HFFc6 (cell line): ENCODE results near the gene PTPRN2. TPM values are rescaled to one million over a fixed set of nuclear protein-coding genes. Genes with fewer than 3 reads are reported as not detected.

Experiments used
- DNase-seq: peaks from one replicate; pipeline ENCODE4 v3.0.0-alpha.2; 2018
- H3K27ac Mint-ChIP-seq: 2 replicates; pipeline ENCODE4 v1.8.0; 2020; ENCODE audit warnings: mild to moderate bottlenecking, mixed read lengths
- H3K27me3 Mint-ChIP-seq: 2 replicates; pipeline ENCODE4 v1.8.0; 2021; ENCODE audit warnings: mild to moderate bottlenecking, moderate library complexity, mixed read lengths; ENCODE audit not compliant: insufficient read depth
- H3K36me3 Mint-ChIP-seq: 2 replicates; pipeline ENCODE4 v1.8.0; 2021; ENCODE audit warnings: low read depth, mixed read lengths
- H3K4me1 Mint-ChIP-seq: 2 replicates; pipeline ENCODE4 v1.8.0; 2020; ENCODE audit warnings: low read depth, mixed read lengths
- H3K4me3 Mint-ChIP-seq: 2 replicates; pipeline ENCODE4 v1.8.0; 2020; ENCODE audit warnings: mild to moderate bottlenecking, moderate library complexity, mixed read lengths
- H3K9me3 Mint-ChIP-seq: 2 replicates; pipeline ENCODE4 v1.8.0; 2020; ENCODE audit warnings: mild to moderate bottlenecking, mixed read lengths
- total RNA-seq, 6 experiments: library from RNA; stranded (reverse); fragmentation: NEBNext Ultra II Directional; extraction: Animal tissue kit (Norgen Biotek cat#: 25700); gene quantifications; 2 replicates in 1 of 6; 3 replicates in 5 of 6; pipeline ENCODE4 v1.2.3, GENCODE V29; 2021
- TF ChIP-seq, protein P1 (sequence below): fragments of 200-600 bp; sonication (generic); IDR thresholded peaks from 2 replicates; pipeline ENCODE4 v1.5.0; 2021; ENCODE audit warnings: antibody characterized with exemption, mild to moderate bottlenecking

Gene PTPRN2
- total RNA-seq, 6 experiments from 2014 or later: 0.05 to 0.27 (median 0.23) TPM

DNA sequence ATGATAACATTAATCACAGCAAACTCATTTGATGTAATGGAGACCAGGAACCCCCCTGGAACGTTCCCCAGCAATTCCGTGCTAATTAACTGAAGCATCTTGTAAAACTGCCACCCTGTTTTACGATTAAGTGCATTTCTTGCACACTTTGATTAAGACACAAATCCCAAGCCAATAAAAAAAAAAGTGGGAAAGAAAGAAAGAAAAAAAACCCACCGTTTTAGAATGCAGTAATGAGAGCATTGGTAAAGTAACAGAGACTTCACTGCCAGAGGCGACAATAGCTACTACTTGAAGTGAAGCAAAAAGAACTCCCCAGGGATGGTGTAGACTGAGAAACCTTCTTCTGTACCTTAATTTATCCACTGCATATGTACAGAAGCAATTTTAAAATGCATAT lies 616.1 kb downstream of the PTPRN2 start:
- Mint-ChIP-seq H3K4me3 (no peak overlapping the region), H3K4me1 (no peaks in the 10 kb centered on the region), H3K36me3 (0 out of 2 replicates have a peak, but pooled peaks cover 4% of the 10 kb centered on the region), H3K27ac (no peak overlapping the region), H3K9me3 (peaks cover 69% of the 10 kb centered on the region), H3K27me3 (peaks cover 2% of the 10 kb centered on the region)
- TF ChIP-seq, protein P1, sequence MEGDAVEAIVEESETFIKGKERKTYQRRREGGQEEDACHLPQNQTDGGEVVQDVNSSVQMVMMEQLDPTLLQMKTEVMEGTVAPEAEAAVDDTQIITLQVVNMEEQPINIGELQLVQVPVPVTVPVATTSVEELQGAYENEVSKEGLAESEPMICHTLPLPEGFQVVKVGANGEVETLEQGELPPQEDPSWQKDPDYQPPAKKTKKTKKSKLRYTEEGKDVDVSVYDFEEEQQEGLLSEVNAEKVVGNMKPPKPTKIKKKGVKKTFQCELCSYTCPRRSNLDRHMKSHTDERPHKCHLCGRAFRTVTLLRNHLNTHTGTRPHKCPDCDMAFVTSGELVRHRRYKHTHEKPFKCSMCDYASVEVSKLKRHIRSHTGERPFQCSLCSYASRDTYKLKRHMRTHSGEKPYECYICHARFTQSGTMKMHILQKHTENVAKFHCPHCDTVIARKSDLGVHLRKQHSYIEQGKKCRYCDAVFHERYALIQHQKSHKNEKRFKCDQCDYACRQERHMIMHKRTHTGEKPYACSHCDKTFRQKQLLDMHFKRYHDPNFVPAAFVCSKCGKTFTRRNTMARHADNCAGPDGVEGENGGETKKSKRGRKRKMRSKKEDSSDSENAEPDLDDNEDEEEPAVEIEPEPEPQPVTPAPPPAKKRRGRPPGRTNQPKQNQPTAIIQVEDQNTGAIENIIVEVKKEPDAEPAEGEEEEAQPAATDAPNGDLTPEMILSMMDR: no peak
- DNase-seq: no peak

DNA sequence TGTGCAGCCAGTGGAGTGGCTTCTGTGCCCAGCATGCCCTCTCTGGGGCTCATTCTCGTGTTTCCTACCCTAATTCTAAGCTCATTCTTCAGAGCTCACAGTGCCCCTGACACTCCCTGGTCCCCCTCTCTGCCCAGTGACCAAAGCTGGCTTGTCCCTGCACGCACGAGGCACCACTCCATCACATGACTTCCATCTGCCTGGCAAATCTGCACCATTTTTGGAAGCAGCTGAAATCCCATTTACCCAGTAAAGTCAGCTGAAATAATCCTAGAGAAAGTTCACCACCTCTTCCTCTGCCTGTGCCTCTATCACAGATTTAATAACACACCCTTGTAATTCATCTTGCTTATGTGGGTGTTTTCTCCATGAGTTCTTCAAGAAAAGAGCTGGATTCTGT lies 616.9 kb downstream of the PTPRN2 start:
- no peak for DNase-seq

DNA sequence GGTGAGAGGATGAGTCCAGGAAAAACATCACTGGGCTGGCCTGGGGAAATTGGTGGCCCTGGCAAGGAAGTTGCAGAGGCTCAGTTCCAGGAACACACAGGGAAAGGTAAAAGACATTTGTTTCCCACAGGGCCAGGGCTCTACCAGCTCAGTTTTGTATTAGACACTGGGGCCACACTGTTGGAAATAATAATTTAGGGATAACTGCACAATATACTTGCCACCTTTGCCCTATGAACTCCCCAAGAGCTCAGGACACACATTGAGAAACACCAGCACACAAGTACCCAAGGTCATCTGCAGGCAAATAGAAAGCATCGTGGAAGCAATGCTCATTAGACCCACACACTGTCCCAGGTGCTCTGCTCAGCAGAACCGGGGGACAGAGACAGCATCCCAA lies 617.6 kb downstream of the PTPRN2 start:
- TF ChIP-seq, protein P1: no peak
- no peak for DNase-seq
- Mint-ChIP-seq H3K36me3 (no peaks in the 10 kb centered on the region; the same call in 1 of the 2 replicates), H3K4me1 (no peaks in the 10 kb centered on the region), H3K9me3 (peaks cover 60% of the 10 kb centered on the region), H3K27ac (no peak overlapping the region), H3K4me3 (no peak overlapping the region), H3K27me3 (peaks cover 2% of the 10 kb centered on the region)

More for the DNA sequence above, 616.9 kb downstream of the PTPRN2 start:
- H3K36me3 Mint-ChIP-seq: 0 out of 2 replicates have a peak, but pooled peaks cover 4% of the 10 kb centered on the region
- H3K4me1 Mint-ChIP-seq: no peaks in the 10 kb centered on the region
- H3K27ac Mint-ChIP-seq: no peak overlapping the region
- no peak overlapping the region for H3K4me3 Mint-ChIP-seq
- TF ChIP-seq, protein P1: no peak
- peaks cover 2% of the 10 kb centered on the region for H3K27me3 Mint-ChIP-seq
- peaks cover 63% of the 10 kb centered on the region for H3K9me3 Mint-ChIP-seq

DNA sequence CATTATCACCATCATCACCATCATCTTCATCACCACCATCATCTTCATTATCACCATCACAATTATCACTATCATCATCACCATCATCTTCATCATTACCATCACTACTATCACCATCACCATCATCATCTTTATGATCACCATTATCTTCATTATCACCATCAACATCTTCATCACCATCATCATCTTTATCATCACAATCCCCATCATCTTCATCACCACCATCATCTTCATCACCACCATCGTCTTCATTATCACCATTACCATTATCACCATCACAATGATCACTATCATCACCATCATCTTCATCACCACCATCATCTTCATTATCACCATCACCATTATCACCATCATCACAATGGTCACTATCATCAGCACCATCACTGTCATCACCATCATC lies 621.1 kb downstream of the PTPRN2 start:
- Mint-ChIP-seq H3K4me1 (no peaks in the 10 kb centered on the region), H3K36me3 (peaks cover 4% of the 10 kb centered on the region), H3K27me3 (peaks cover 1% of the 10 kb centered on the region; the same call in 1 of the 2 replicates), H3K27ac (no peak overlapping the region), H3K9me3 (peaks cover 46% of the 10 kb centered on the region), H3K4me3 (no peak overlapping the region)
- TF ChIP-seq, protein P1: no peak
- no peak for DNase-seq

DNA sequence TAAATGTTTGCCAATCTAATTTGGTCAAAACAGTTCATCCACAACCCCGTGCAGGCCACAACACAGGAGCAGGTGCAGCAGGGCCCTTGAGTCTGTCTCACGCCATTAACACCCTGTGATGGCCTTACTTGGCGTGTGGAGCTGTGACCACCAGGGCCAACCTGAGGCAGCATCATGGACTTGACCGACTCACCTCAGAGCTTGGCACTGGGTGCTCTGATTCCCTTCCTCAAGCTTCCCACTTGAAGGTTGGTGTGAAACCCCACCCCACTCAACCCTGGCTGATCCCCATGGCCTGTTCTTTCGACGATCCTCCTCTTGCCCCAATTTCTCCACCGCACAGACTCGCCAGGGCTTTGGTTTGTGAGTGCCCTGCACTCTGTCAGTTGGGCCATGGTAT lies 623.1 kb downstream of the PTPRN2 start:
- Mint-ChIP-seq H3K27me3 (peaks cover 1% of the 10 kb centered on the region; the same call in 1 of the 2 replicates), H3K4me1 (no peaks in the 10 kb centered on the region), H3K9me3 (peaks cover 35% of the 10 kb centered on the region), H3K27ac (no peak overlapping the region), H3K36me3 (peaks cover 4% of the 10 kb centered on the region), H3K4me3 (no peak overlapping the region)
- no peak for DNase-seq
- TF ChIP-seq, protein P1: no peak

DNA sequence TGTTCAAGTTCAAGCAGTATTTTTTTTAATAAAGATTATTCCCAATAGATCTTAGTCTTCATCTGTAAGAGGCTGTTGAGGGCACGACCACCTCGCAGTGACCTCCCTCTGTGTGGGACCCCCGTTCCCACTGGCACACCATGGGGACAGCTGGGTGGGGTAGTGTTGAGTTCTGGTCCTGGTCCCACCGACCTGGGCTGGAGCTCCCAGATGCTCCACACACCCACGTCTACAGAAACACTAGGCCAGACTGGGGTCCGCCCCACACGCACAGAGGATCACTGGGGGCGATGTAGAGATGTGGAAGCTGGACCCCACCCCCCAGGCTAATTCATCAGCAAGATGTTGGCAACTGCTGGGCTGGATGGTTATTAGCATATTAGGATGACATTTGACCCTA lies 623.6 kb downstream of the PTPRN2 start:
- no peak overlapping the region for H3K27ac Mint-ChIP-seq
- H3K9me3 Mint-ChIP-seq: peaks cover 30% of the 10 kb centered on the region
- peaks cover 1% of the 10 kb centered on the region; the same call in 1 of the 2 replicates for H3K27me3 Mint-ChIP-seq
- DNase-seq: no peak
- H3K36me3 Mint-ChIP-seq: peaks cover 4% of the 10 kb centered on the region
- H3K4me3 Mint-ChIP-seq: no peak overlapping the region
- TF ChIP-seq, protein P1: no peak
- H3K4me1 Mint-ChIP-seq: no peaks in the 10 kb centered on the region
